Measurements from ENCODE around the gene ZBTB20.

The ZBTB20 gene

DNA sequence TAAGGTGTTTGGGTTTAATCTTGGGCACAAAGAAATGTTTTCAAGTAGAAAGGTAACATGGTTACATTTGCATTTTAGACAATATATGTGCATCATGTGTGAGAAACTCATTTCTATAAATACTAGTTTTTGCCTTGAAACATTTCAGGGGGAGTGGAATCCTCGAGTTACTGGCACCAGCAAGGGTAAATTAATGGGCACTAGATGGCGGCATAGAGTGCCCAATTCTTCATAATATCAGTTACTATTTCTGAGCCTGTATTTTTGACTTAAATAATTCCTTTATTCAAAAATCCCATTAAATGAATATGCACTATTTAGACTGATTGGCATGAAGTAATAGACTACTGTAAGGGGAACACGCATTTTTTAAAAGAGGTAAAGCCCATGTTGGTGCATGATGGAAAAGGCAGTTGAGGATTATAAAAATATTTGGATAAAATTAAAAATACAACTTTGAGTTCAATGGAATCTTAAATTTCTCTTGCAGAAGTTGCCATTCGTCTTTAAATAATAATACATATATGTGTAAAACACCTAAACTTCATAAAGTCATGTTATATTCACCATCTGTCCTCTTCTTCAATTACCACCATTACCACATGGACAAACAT, 106.3 kb downstream of the ZBTB20 start:
- Histone ChIP-seq H3K4me1 (ENCODE audit: control extremely low read depth in 1 of 4, control insufficient read depth in 4 of 4, insufficient read depth in 4 of 4, low read length in 3 of 4) (no peaks in the 10 kb centered on the region), H3K27ac (ENCODE audit: insufficient read depth in 1 of 2, low read depth in 1 of 2, low read length in 2 of 2, poor library complexity in 1 of 2, severe bottlenecking in 2 of 2) (no peak overlapping the region), H3K4me3 (ENCODE audit: control insufficient read depth in 1 of 7, extremely low read depth in 1 of 7, insufficient read depth in 4 of 7, low read depth in 2 of 7, low read length in 6 of 7) (no peak overlapping the region), H3K9me3 (ENCODE audit: control extremely low read depth in 1 of 5, control insufficient read depth in 4 of 5, insufficient read depth in 2 of 5, low read depth in 1 of 5, low read length in 4 of 5) (no peaks in the 10 kb centered on the region), H3K27me3 (replicated peaks in 2 of 5; ENCODE audit: control insufficient read depth in 4 of 5, insufficient read depth in 5 of 5, low read length in 4 of 5) (no peaks in the 10 kb centered on the region), H3K36me3 (ENCODE audit: control insufficient read depth in 4 of 4, insufficient read depth in 4 of 4, low read length in 3 of 4) (peaks cover 0 to 6% (median 1%) of the 10 kb centered on the region in 4 experiments)
- ChIA-PET CTCF (interaction anchor here (1.0 to 2.2 kb wide), 5 partner anchors 10 to 40 kb away, joined by 3 to 7 read pairs (median 4); no protein-coding TSS in a partner anchor), POLR2A (no interaction called here)
- WGBS (ENCODE audit: insufficient coverage) = no CpG with 5 or more reads among the region's 4 CpGs
- peak; percentile 45 to 78 (median 77) for DNase-seq

DNA sequence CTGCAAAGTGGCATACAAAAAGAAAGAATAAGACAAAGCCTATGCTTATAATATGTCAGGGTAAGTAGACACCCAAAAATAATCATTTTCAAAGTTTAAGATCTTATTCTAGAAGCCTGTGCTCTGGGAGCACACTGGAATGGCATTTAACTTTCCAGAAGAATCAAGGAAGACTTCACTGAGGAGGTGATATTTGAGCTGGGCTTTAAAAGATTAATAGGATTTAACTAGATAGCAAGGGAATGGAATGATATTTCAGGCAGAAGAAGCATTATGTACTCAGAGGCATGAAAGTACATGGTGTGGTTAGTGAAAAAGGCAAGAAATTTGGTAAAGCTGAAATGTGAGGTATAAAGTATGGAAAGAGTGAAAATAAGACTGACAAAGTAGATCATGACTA, 106.8 kb downstream of the ZBTB20 start:
- H3K4me1 ChIP-seq (ENCODE audit: control extremely low read depth in 1 of 4, control insufficient read depth in 4 of 4, insufficient read depth in 4 of 4, low read length in 3 of 4) = no peaks in the 10 kb centered on the region
- CTCF ChIA-PET = interaction anchor here (1.1 to 1.4 kb wide), 3 partner anchors 9 to 41 kb away, joined by 3 to 6 read pairs (median 4); no protein-coding TSS in a partner anchor
- no peak overlapping the region for H3K4me3 ChIP-seq (ENCODE audit: control insufficient read depth in 1 of 7, extremely low read depth in 1 of 7, insufficient read depth in 4 of 7, low read depth in 2 of 7, low read length in 6 of 7)
- DNase-seq = no peak
- H3K27ac ChIP-seq (ENCODE audit: insufficient read depth in 1 of 2, low read depth in 1 of 2, low read length in 2 of 2, poor library complexity in 1 of 2, severe bottlenecking in 2 of 2) = no peak overlapping the region
- POLR2A ChIA-PET = no interaction called here
- H3K36me3 ChIP-seq (ENCODE audit: control insufficient read depth in 4 of 4, insufficient read depth in 4 of 4, low read length in 3 of 4) = peaks cover 0 to 6% (median 1%) of the 10 kb centered on the region in 4 experiments
- H3K9me3 ChIP-seq (ENCODE audit: control extremely low read depth in 1 of 5, control insufficient read depth in 4 of 5, insufficient read depth in 2 of 5, low read depth in 1 of 5, low read length in 4 of 5) = no peaks in the 10 kb centered on the region
- no peaks in the 10 kb centered on the region for H3K27me3 ChIP-seq (replicated peaks in 2 of 5; ENCODE audit: control insufficient read depth in 4 of 5, insufficient read depth in 5 of 5, low read length in 4 of 5)

DNA sequence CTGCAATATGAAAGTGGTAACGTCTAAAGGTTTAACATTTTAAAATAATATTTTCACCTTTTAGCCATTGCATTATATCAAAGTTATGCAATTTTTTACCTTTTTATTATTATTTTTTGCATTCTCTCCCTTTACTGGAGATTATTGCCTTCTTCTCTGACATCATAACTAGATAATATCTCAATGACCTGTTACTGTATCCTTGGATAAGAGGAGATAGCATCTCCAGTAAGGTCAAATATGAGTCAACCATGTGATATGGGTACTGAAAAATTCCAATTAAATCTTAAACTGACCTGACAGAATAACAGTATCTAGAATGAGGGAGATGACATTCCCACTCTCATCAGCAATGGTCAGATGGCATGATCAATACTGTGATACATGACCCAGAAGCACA, 108.3 kb downstream of the ZBTB20 start:
- Histone ChIP-seq H3K27me3 (replicated peaks in 2 of 5; ENCODE audit: control insufficient read depth in 4 of 5, insufficient read depth in 5 of 5, low read length in 4 of 5) (no peaks in the 10 kb centered on the region), H3K9me3 (ENCODE audit: control extremely low read depth in 1 of 5, control insufficient read depth in 4 of 5, insufficient read depth in 2 of 5, low read depth in 1 of 5, low read length in 4 of 5) (peaks cover 0 to 4% (median 0%) of the 10 kb centered on the region in 5 experiments), H3K4me3 (ENCODE audit: control insufficient read depth in 1 of 7, extremely low read depth in 1 of 7, insufficient read depth in 4 of 7, low read depth in 2 of 7, low read length in 6 of 7) (no peak overlapping the region), H3K27ac (ENCODE audit: insufficient read depth in 1 of 2, low read depth in 1 of 2, low read length in 2 of 2, poor library complexity in 1 of 2, severe bottlenecking in 2 of 2) (no peak overlapping the region), H3K4me1 (ENCODE audit: control extremely low read depth in 1 of 4, control insufficient read depth in 4 of 4, insufficient read depth in 4 of 4, low read length in 3 of 4) (no peaks in the 10 kb centered on the region), H3K36me3 (ENCODE audit: control insufficient read depth in 4 of 4, insufficient read depth in 4 of 4, low read length in 3 of 4) (peaks cover 0 to 2% (median under 1%) of the 10 kb centered on the region in 4 experiments)
- ChIA-PET CTCF (interaction anchor here (1.1 to 1.6 kb wide), 2 partner anchors 14 to 133 kb away, joined by 3 to 7 read pairs; no protein-coding TSS in a partner anchor), POLR2A (no interaction called here)
- WGBS (ENCODE audit: insufficient coverage) = no CpG with 5 or more reads among the region's 1 CpG
- no peak for DNase-seq

DNA sequence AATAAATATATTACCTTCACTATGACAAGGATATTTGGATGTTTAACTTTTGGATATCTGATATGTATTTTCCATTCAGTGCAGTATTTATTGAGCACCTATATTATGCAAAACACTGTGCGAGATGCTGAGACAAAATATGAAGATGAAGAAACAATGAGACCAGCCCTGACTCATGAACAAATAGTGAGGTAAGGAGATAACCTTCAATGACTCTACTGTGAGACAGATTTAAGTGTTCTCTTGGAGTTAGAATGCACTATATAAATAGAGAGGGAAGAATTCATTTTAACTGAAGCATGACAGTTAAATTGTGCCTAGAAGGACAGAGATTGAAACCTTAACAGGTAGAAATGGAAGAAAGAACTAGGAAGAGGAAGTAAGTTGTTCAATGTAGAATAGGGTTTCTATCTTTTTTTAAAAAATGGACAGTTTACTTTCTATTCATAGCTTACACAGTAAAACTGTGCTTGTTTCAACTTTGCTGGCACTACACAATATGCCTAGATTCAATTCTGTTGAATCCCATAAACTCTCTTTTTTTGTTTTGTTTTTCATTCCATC, 124.2 kb downstream of the ZBTB20 start:
- no CpG with 5 or more reads among the region's 1 CpG for whole genome bisulfite sequencing (ENCODE audit: insufficient coverage)
- Histone ChIP-seq H3K36me3 (ENCODE audit: control insufficient read depth in 4 of 4, insufficient read depth in 4 of 4, low read length in 3 of 4) (peaks cover 0 to 2% (median 0%) of the 10 kb centered on the region in 4 experiments), H3K27ac (ENCODE audit: insufficient read depth in 1 of 2, low read depth in 1 of 2, low read length in 2 of 2, poor library complexity in 1 of 2, severe bottlenecking in 2 of 2) (no peak overlapping the region), H3K4me3 (ENCODE audit: control insufficient read depth in 1 of 7, extremely low read depth in 1 of 7, insufficient read depth in 4 of 7, low read depth in 2 of 7, low read length in 6 of 7) (no peak overlapping the region), H3K4me1 (ENCODE audit: control extremely low read depth in 1 of 4, control insufficient read depth in 4 of 4, insufficient read depth in 4 of 4, low read length in 3 of 4) (peaks cover 0 to 5% (median 2%) of the 10 kb centered on the region in 4 experiments), H3K9me3 (ENCODE audit: control extremely low read depth in 1 of 5, control insufficient read depth in 4 of 5, insufficient read depth in 2 of 5, low read depth in 1 of 5, low read length in 4 of 5) (no peaks in the 10 kb centered on the region), H3K27me3 (replicated peaks in 2 of 5; ENCODE audit: control insufficient read depth in 4 of 5, insufficient read depth in 5 of 5, low read length in 4 of 5) (no peaks in the 10 kb centered on the region)
- no peak for DNase-seq
- ChIA-PET POLR2A (no interaction called here), CTCF (no interaction called here)

- DNase-seq = no peak
- Histone ChIP-seq H3K27me3 (replicated peaks in 2 of 5; ENCODE audit: control insufficient read depth in 4 of 5, insufficient read depth in 5 of 5, low read length in 4 of 5) (no peaks in the 10 kb centered on the region), H3K27ac (ENCODE audit: insufficient read depth in 1 of 2, low read depth in 1 of 2, low read length in 2 of 2, poor library complexity in 1 of 2, severe bottlenecking in 2 of 2) (no peak overlapping the region), H3K36me3 (ENCODE audit: control insufficient read depth in 4 of 4, insufficient read depth in 4 of 4, low read length in 3 of 4) (peaks cover 0 to 2% (median under 1%) of the 10 kb centered on the region in 4 experiments), H3K9me3 (ENCODE audit: control extremely low read depth in 1 of 5, control insufficient read depth in 4 of 5, insufficient read depth in 2 of 5, low read depth in 1 of 5, low read length in 4 of 5) (peaks cover 0 to under 1% (median 0%) of the 10 kb centered on the region in 5 experiments), H3K4me3 (ENCODE audit: control insufficient read depth in 1 of 7, extremely low read depth in 1 of 7, insufficient read depth in 4 of 7, low read depth in 2 of 7, low read length in 6 of 7) (no peak overlapping the region), H3K4me1 (ENCODE audit: control extremely low read depth in 1 of 4, control insufficient read depth in 4 of 4, insufficient read depth in 4 of 4, low read length in 3 of 4) (peaks cover 0 to 5% (median 2%) of the 10 kb centered on the region in 4 experiments)
- CTCF ChIA-PET = no interaction called here
- POLR2A ChIA-PET = no interaction called here
- 100% methylated on average over 1 of the region's 2 CpGs for WGBS (ENCODE audit: insufficient coverage)
These were observed 124.9 kb downstream of the ZBTB20 start for GRCh38 chr3:115022199-115022598.

- peaks cover 0 to 5% (median 2%) of the 10 kb centered on the region in 4 experiments for H3K4me1 ChIP-seq (ENCODE audit: control extremely low read depth in 1 of 4, control insufficient read depth in 4 of 4, insufficient read depth in 4 of 4, low read length in 3 of 4)
- no peak overlapping the region for H3K4me3 ChIP-seq (ENCODE audit: control insufficient read depth in 1 of 7, extremely low read depth in 1 of 7, insufficient read depth in 4 of 7, low read depth in 2 of 7, low read length in 6 of 7)
- no CpG with 5 or more reads among the region's 2 CpGs for WGBS (ENCODE audit: insufficient coverage)
- peaks cover 0 to 9% (median 1%) of the 10 kb centered on the region in 5 experiments for H3K9me3 ChIP-seq (ENCODE audit: control extremely low read depth in 1 of 5, control insufficient read depth in 4 of 5, insufficient read depth in 2 of 5, low read depth in 1 of 5, low read length in 4 of 5)
- DNase-seq = no peak
- H3K27me3 ChIP-seq (replicated peaks in 2 of 5; ENCODE audit: control insufficient read depth in 4 of 5, insufficient read depth in 5 of 5, low read length in 4 of 5) = no peaks in the 10 kb centered on the region
- CTCF ChIA-PET = no interaction called here
- H3K27ac ChIP-seq (ENCODE audit: insufficient read depth in 1 of 2, low read depth in 1 of 2, low read length in 2 of 2, poor library complexity in 1 of 2, severe bottlenecking in 2 of 2) = no peak overlapping the region
- H3K36me3 ChIP-seq (ENCODE audit: control insufficient read depth in 4 of 4, insufficient read depth in 4 of 4, low read length in 3 of 4) = peaks cover 0 to 4% (median 0%) of the 10 kb centered on the region in 4 experiments
- POLR2A ChIA-PET = no interaction called here
These were observed 126.0 kb downstream of the ZBTB20 start for GRCh38 chr3:115021061-115021460.

DNA sequence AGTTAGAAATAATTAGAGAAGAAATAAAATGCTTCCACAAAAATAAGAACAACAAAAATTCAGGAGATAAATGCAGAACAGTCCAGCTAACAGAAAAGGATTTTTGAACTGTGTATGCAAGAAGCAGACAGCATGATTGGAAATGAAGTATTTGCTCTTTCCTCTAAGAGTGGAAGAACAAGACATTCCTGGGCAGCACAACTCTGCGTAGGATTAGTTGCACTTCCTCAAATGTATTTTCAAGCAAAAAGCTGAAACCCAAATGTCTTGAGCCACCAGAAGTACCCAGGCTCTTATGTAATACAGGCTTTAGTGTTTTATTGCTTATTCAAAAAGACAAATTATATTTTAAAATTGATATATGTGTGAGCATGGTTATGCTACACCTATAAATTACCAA, 127.2 kb downstream of the ZBTB20 start:
- CTCF ChIA-PET = interaction anchor here (1.0 kb wide), 1 partner anchor 61 kb away, joined by 3 read pairs; no protein-coding TSS in a partner anchor
- peak overlapping the region in 1 of 2 experiments; percentile 35 for H3K27ac ChIP-seq (ENCODE audit: insufficient read depth in 1 of 2, low read depth in 1 of 2, low read length in 2 of 2, poor library complexity in 1 of 2, severe bottlenecking in 2 of 2)
- WGBS (ENCODE audit: insufficient coverage) = no CpG with 5 or more reads among the region's 1 CpG
- DNase-seq = peak; percentile 25 to 76 (median 59)
- H3K9me3 ChIP-seq (ENCODE audit: control extremely low read depth in 1 of 5, control insufficient read depth in 4 of 5, insufficient read depth in 2 of 5, low read depth in 1 of 5, low read length in 4 of 5) = peaks cover 0 to 15% (median 3%) of the 10 kb centered on the region in 5 experiments
- H3K27me3 ChIP-seq (replicated peaks in 2 of 5; ENCODE audit: control insufficient read depth in 4 of 5, insufficient read depth in 5 of 5, low read length in 4 of 5) = no peaks in the 10 kb centered on the region
- peaks cover 0 to 5% (median 2%) of the 10 kb centered on the region in 4 experiments for H3K4me1 ChIP-seq (ENCODE audit: control extremely low read depth in 1 of 4, control insufficient read depth in 4 of 4, insufficient read depth in 4 of 4, low read length in 3 of 4)
- peak overlapping the region in 1 of 7 experiments; percentile 3 for H3K4me3 ChIP-seq (ENCODE audit: control insufficient read depth in 1 of 7, extremely low read depth in 1 of 7, insufficient read depth in 4 of 7, low read depth in 2 of 7, low read length in 6 of 7)
- peaks cover 0 to 4% (median 3%) of the 10 kb centered on the region in 4 experiments for H3K36me3 ChIP-seq (ENCODE audit: control insufficient read depth in 4 of 4, insufficient read depth in 4 of 4, low read length in 3 of 4)
- POLR2A ChIA-PET = no interaction called here

Data from common myeloid progenitor, CD34-positive (primary cell).